GM18508 (cell line): ENCODE data around the gene AFG3L2.
A peak's percentile ranks its signal among the peaks of the same experiment; 100 is the strongest.
"Not testable (repeated sequence)": the region's sequence is repeated elsewhere in the genome, so short reads cannot be mapped to it uniquely, and the experiment has no call there.

Source experiments
- ATAC-seq: cut with Tn5 transposase; IDR thresholded peaks from one replicate; pipeline ENCODE4 v1.9.1; 2021; ENCODE audit warnings: moderate number of reproducible peaks; ENCODE audit not compliant: insufficient read depth, unreplicated experiment

The AFG3L2 gene

GRCh38 chr18:12397793-12398192, 20.8 kb upstream of the AFG3L2 start:
- ATAC-seq, result no peak

GRCh38 chr18:12397254-12397653, 20.2 kb upstream of the AFG3L2 start:
- ATAC-seq, result no peak

GRCh38 chr18:12394428-12394827, 17.4 kb upstream of the AFG3L2 start:
- ATAC-seq, result no peak

- ATAC-seq, result no peak
Measured at GRCh38 chr18:12393998-12394397, 17.0 kb upstream of the AFG3L2 start.

- no peak for ATAC-seq
Measured at GRCh38 chr18:12393510-12393909, 16.5 kb upstream of the AFG3L2 start.

- ATAC-seq, result no peak
Measured at GRCh38 chr18:12391487-12392165, 14.6 kb upstream of the AFG3L2 start.

- ATAC-seq, result no peak
Measured at GRCh38 chr18:12388442-12388841, 11.4 kb upstream of the AFG3L2 start.

GRCh38 chr18:12384261-12384660, 7.2 kb upstream of the AFG3L2 start:
- no peak for ATAC-seq

- not testable (repeated sequence) for ATAC-seq
Measured at GRCh38 chr18:12383759-12384158, 6.7 kb upstream of the AFG3L2 start.

- ATAC-seq, result not testable (repeated sequence)
Measured at GRCh38 chr18:12382221-12382814, 5.3 kb upstream of the AFG3L2 start.

GRCh38 chr18:12378198-12378558, 1.2 kb upstream of the AFG3L2 start:
- ATAC-seq, result not testable (repeated sequence)

GRCh38 chr18:12377556-12378197, 650 bp upstream of the AFG3L2 start:
- ATAC-seq, result peak; percentile 32

- ATAC-seq, result no peak
Measured at GRCh38 chr18:12376034-12376753, 833 bp downstream of the AFG3L2 start.

GRCh38 chr18:12374401-12374800, 2.6 kb downstream of the AFG3L2 start:
- no peak for ATAC-seq

GRCh38 chr18:12373771-12374116, 3.3 kb downstream of the AFG3L2 start:
- no peak for ATAC-seq

GRCh38 chr18:12373116-12373770, 3.8 kb downstream of the AFG3L2 start:
- no peak for ATAC-seq

GRCh38 chr18:12372406-12372805, 4.6 kb downstream of the AFG3L2 start:
- ATAC-seq, result no peak

GRCh38 chr18:12371590-12371989, 5.4 kb downstream of the AFG3L2 start:
- ATAC-seq, result no peak

GRCh38 chr18:12369211-12369610, 7.8 kb downstream of the AFG3L2 start:
- no peak for ATAC-seq

GRCh38 chr18:12366784-12367183, 10.2 kb downstream of the AFG3L2 start:
- ATAC-seq, result no peak

- ATAC-seq, result no peak
Measured at GRCh38 chr18:12366379-12366778, 10.6 kb downstream of the AFG3L2 start.
